GM19397 (cell line): ENCODE results near the gene GTF2H3.

ENCODE experiments used
- ATAC-seq: cut with Tn5 transposase; IDR thresholded peaks from one replicate; pipeline ENCODE4 v1.9.1; 2021; ENCODE audit warnings: mild to moderate bottlenecking, moderate library complexity; ENCODE audit not compliant: unreplicated experiment

Gene GTF2H3

DNA sequence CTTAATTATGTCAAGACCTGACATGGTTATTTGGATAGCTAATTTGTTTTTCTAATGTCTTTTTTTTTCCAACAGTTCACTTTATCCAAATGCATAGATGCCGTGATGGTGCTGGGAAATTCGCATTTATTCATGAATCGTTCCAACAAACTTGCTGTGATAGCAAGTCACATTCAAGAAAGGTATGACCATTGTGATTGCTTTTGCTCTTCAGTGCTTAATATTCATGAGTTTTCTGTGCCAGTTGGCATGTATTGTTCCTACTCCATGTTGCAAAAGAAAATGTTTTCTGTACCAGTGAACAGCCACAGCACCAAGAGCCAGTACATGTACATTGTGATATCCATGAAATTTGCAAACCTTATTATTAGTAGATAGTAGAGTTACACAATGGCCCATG is 11.8 kb downstream of the GTF2H3 start:
- ATAC-seq: no peak

DNA sequence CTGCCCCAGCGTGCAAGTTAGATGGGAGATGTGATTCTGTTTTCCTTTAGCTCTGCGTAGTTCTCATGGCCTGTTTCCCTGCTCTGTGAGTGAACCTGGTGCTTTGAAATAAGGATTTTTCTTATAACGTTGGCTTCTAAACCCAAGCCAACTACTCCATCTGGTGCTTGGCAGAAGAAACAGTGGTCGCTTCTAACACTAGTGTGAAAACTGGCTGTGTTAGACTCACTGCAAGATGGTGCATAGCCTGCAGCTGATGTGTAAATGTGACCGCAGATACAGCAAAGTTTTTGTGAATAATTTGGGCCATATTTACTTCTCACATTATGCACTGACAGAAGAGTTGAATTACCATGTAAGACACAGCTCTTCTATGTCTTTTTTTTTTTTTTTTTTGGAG is 12.2 kb downstream of the GTF2H3 start:
- ATAC-seq: no peak

DNA sequence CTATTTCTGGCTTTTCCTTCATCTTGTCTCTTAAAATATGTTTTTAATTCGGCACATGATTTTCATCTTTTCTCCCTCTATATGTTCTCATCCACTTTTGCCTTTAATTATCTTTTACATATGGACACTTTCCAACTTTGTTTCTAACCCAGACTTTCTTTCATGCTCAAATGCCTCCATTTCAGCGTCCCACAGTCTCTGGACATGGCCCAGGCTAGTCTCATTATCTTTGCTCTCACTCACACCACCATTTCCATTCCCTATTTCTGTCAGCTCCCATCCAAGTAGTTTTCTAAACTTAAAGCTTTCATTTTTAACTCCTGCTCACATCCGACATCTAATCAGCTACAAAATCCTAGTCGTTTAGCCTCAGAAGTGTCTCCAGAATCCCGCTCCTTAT is 14.8 kb downstream of the GTF2H3 start:
- no peak for ATAC-seq

DNA sequence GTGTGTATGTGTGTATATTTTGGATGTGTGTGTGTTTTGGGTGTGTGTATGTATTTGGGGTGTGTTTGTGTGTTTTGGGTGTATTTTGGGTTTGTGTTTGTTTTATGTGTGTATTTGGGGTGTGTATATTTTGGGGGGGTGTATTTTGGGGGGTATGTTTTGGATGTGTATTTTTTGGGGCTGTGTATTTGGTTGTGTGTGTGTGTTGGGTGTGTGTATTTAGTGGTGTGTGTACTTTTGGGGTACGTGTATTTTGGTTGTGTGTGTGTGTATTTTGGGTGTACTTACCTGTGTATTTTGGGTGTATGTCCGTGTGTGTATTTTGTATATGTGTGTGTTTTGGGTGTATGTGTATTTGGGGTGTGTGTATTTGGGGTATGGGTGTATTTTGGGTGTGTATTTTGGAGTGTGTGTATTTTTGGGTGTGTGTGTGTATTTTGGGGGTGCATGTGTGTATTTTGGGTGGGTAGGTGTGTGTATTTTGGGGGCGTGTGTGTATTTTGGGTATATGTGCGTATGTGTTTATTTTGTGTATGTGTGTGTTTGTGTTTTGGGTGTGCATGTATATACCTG is 20.6 kb downstream of the GTF2H3 start:
- ATAC-seq: no peak

DNA sequence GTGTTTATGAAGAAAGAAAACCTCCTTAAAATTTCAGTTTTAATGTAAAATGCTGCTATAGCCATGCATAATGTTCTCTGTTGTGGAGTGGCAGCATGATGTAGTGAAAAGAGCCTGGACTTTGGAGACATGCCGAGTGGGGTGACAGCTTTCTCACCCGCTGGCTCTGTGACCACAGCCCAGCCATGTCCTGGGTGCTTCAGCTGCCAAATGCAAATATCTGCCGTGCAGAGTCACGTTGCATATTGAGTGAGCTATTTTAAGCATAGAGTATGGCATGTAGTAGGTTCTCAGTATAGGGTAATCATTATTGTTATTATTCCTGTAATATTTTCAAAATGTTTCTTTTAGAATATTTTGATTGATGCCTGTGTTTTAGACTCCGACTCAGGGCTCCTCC is 21.8 kb downstream of the GTF2H3 start:
- ATAC-seq: peak; percentile 82

DNA sequence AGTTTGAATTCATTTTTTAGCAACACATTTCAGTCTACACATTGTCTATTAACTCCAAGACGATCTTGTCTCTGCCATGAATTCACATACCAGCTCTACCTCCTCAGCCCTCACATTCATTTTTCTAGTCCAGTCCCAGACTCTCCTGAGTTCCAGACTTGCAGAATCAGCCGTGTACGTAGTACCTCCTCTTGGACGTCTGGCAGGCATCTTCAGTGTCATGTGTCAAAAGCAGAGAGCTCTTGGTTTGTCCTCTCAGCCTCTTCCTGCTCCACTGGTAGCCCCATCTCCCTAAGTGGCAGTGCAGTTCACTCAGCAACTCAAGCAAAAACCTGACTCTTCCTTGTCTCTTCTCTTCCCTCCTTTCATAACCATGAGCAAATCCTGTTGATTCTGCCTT is 22.8 kb downstream of the GTF2H3 start:
- ATAC-seq: no peak

DNA sequence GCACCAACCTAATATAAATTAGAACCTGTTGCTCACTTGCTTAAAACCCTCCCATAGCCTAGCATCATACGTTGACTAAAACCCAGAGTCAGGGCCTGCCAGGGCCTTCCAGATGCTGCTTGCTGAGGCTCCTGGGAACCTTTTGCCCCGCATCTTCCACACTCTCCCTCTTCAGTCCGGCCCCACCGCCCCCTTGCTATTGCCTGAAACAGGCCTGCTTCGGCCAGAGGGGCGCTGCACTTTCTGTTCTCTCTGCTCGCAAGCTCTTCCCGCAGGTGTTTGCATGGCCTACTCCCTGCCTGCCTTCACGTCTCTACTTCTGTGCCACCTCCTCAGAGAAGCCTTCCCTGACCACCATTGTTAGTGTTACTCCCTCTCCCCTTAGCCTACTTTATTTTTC is 23.6 kb downstream of the GTF2H3 start:
- no peak for ATAC-seq

DNA sequence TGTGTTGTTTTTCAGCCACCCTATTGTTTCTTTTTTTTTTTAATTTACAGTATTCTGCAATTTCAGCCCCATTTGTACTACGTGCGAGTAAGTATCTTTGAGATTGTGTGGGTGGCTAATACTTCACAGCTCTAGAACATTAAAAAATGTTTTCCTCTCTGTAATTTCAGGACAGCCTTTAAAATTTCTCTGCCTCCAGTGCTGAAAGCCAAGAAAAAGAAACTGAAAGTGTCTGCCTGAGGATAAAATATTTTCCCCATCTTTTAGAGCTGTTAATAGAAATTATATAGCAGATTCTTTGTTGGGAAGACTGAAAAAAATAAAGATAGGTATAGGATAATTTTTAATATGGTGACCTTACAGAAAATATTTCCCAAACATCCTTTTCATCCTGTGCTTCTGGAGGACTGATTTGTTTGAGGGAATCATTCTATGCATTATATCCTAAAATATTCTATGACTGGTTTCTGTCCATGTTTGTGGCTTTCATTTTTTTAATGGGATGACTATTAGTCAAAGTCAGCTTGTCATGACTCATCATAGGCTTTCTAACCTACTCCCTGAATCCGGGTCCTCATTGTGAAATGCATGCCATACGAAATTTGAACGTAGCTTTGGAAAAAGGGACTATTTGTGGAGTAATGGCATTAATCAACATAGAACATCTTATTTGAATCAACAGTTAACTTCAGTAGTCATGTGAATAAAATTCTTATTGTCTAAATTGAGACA is 26.5 kb downstream of the GTF2H3 start:
- ATAC-seq: no peak

DNA sequence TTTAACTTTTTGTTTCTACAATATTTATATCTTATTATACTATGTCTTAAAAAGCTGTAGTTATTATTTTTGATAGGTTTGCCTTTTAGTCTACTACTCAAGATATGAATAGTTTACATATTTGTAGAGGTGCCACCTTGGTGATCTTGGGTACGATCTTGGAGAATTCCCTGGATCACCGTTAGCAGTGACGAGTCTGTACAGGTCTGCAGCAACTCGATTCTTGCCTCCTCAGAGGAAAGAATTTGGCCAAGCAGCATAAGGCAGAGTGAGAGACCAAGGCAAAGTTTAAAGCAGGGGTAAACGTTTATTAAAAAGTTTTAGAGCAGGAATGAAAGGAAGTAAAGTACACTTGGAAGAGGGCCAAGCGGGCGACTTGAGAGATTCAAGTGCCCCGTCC is 34.1 kb downstream of the GTF2H3 start:
- no peak for ATAC-seq

DNA sequence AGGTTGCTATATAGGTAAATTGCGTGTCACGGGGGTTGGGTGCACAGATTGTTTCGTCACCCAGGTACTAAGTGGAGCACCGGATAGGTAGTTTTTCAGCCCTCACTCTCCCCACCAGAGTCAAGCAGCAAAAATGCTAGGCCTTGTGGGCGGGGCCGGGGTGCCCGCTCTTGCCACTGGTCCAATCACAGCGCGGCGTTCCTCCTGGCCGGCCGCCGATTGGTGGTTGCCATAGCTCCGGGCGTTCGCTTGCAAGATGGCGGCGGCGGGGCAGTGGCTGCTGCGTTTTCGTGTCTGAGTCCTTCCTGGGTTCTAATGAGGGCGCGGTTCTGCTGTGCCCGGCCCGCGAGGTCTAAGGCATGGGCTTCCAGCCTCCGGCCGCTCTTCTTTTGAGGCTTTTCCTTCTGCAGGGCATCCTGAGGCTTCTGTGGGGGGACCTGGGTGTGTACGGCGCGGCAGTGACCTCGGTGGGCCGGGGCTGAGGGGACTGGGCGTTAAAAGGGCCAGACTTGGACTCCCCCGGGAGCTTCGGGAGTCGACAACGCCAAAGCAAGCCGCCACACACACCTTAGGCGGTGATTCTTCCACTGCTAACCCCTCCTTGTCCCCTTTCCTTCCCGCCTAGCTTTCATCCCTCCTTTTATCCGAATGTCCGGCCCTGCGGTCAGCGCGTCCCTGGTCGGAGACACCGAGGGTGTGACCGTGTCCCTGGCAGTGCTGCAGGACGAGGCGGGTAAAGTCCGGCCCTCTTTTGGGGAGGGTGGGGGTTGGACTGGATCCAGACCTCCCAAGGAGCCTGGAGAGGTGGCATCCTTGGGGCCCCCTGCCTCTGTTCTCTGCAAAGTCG is 37.5 kb downstream of the GTF2H3 start, which contains the start of gene TCTN2:
TCTN2 (plus strand) TSS at position 232 of the 847 bp plus-strand sequence; CDS start at position 360, 128 bp downstream.
- ATAC-seq: peak; percentile 98

DNA sequence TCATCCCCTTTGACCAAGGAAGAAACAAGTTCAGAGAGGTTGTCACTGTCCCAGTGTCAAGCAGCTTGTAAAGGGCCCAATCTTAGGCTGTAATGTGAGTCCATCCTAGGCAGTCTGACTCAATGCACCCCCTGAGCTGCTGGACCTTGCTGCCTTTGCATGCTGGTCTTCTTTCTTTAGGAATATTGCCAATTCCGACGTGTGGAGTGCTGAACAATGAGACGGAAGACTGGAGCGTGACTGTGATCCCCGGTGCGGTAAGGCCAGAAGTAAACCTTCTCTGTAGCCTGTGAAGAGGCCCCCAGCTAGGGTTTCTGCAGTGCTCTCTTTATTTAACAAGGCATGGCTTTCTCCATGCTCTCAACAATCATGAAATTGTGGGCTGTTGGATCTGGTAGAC is 38.2 kb downstream of the GTF2H3 start:
- no peak for ATAC-seq

DNA sequence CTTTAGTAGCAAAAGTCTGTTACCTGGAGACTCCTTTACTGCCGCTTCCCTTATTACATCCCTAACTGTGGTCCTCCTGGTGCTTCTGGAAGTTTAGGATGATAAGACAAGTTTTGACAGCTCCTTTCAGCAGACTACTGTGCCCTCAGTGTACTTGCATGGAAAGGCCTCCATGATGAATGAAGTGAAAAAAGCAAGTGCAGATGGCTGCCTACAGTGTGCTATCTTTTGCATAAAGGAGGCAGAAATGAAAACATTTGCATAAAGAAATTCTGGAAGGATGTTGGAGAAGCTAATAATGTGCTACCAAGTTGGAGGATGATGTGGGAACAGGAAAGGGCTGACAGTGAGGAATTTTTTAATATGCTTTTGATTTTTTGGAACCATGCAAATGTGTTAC is 41.8 kb downstream of the GTF2H3 start:
- no peak for ATAC-seq

DNA sequence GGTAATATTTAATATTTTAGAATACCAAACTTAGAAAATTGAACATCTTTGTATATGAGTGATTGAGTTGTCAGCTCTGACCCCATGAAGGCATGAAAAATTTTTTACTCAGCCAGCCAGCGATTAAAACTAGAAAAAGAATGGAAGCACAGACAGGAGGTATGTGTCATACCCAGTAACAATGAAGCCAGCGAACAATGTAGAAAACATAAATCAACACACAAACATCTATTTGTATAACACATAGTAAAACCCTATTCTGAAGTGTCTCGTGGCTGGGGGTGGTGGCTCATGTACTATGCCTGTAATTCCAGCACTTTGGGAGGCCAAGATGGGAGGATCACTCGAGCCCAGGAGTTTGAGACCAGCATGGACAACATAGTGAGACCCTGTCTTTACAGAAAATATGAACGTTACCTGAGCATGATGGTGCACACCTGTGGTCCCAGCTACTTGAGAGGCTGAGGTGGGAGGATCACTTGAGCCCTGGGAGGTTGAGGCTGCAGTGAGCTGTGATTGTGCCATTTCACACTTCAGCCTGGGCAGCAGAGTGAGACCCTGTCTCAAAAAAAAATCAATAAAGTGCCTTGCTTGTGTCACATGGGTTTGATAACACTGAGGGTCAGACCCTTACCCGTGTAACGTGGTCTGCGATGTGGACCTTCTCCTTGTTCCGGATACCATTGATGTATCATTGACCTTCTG is 43.1 kb downstream of the GTF2H3 start:
- no peak for ATAC-seq

DNA sequence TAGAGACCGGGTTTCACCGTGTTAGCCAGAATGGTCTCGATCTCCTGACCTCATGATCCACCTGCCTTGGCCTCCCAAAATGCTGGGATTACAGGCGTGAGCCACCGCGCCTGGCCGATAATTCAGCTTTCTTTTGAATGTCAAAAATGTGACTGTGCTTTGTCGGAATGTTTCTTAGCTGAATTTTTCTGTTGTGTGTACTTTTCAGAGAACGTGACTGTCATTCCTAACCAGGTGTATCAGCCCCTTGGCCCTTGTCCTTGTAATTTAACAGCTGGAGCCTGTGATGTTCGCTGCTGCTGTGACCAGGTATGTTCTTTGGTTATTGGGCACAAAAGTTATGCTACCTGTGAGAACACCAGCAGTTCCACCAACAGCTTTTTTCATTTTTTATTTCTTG is 45.4 kb downstream of the GTF2H3 start:
- no peak for ATAC-seq

DNA sequence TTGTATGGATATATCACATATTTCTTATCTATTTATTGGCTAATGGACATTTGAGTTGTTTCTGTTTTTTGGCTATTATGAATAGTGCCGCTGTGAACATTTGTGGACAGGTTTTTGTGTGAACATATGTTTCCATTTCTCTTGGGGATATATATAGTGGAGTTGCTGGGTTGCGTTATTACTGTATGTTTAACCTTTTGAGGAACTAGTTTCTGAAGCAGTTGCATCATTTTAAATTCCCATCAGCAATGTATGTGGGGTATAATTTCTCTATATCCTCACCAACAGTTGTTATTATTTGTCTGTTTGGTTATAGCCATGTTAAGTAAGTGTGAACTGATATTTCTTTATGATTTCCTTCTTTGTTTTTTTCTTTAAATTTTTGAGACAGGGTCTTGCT is 48.0 kb downstream of the GTF2H3 start:
- ATAC-seq: no peak

DNA sequence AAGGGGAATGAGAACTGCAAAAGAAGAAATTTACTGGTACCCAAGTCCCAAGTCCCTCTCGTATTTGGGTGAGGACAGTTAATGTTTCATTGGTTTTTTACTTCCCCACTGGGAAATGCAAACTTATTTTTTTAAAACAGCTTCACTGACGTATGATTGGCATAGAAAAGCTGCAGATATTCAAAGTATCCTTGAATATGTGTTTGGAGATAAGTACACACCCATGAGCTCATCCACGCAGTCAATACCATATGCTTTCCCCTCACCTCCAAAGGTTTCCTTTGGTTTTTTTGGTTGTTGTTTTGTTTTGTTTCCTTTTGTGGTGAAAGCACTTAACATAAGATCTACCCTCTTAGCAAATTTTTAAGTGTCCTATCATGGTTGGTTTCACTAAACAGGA is 50.3 kb downstream of the GTF2H3 start:
- ATAC-seq: no peak

DNA sequence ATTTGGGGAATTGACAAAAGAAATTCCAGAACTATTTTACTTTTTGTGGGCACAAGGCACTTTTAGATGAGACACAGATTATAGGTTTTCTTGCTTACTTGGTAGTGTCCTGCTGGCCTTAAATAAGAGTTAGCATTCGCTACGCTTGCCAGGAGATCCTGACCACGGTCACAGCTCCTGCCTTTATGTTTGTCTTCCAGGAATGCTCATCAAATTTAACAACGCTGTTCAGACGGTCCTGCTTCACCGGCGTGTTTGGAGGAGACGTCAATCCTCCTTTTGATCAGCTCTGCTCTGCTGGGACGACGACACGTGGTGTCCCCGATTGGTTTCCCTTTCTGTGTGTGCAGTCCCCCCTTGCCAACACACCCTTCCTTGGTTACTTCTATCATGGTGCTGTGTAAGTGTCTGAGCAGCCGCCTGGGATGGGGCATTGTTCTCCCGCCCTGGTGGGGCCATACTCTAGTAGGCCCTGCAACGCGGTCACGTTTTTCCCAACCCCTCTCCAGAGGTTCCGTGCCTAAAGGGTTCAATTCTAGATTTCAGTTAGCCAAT is 53.1 kb downstream of the GTF2H3 start:
- no peak for ATAC-seq

DNA sequence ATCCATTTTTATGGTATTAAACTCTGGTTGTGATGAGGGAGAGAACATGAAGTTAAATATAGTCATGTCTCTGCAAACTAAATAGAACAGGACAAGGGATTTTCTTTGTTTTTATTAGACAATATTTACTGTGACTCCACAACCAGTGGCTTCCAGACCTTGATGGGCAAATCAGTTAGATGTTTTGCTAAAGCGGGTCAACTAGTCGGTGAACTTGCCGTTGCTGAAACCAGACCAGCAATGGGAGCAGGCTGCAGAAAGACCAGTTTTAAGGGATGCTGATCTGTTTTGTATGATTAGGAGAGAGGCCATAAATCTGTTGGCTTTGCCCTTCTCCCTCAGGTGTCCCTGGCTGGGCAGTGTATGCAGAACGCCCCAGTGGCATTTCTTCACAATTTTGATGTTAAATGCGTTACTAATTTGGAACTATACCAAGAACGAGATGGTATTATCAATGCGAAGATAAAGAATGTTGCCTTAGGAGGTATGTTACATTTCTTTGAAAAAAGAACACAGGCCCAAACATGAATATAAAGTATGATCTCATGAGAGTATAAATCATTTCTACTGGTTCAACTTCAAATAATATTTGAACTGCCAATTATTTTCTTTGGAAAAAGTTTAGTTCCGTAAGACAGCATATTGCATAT is 56.7 kb downstream of the GTF2H3 start:
- no peak for ATAC-seq

DNA sequence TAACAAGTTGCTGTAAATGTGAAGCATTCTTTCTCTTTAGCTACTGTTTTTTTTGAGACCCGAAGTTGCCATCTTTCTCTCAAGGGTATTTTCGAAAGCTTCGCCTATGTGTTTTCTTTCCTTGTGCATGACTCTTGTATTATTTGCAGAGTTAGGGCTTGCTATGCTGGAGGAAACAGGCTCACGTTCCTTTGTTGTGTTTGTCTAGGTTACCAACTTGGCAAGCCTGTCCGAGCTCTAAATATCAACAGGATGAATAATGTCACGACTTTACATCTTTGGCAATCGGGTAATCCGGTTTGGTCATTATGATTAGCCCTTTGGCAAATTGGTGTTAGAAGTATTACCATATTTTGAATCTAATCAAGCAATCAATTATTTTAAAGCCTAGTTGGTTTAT is 62.6 kb downstream of the GTF2H3 start:
- ATAC-seq: no peak

DNA sequence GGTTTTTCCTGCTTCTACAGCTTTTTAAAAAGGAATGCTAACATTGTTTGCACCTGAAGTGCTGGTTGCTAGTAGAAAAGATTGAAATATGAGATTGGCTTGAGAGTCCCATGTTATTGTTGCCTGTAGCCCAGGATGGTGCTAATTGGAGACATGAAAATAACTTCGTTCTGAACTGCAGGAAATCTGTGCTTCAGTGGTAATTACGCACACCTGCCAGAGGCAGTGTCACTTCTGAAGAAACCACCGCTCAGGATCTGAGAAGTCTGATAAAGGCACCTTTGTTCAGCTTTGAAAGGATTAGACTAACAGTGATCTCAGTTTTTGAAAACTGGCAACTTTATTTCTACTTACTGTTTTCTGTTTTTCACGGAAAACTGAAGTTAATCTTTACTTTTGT is 63.0 kb downstream of the GTF2H3 start:
- ATAC-seq: no peak

DNA sequence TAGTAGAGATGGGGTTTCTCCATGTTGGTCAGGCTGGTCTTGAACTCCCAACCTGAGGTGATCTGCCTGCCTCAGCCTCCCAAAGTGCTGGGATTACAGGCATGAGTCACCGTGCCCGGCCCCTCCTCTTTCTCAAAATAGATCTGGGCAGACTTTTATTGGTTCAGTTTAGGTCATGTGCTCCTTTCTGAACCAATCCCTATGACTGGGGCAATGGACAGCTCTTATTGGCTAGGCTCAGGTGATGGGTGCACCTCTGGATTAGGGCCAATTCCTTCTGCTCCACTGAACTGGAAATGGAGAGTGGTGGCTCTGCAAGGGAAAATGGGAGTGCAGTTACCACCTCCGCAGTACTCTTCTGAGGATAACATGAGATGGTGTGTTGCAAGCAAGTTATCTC is 72.3 kb downstream of the GTF2H3 start:
- no peak for ATAC-seq
